SK-N-SH treated with all-trans-retinoic acid at 6 μM for 48 hours (cell line): ENCODE data around the gene MMP20.

Experiments used
- ATAC-seq: fragments of 200-7000 bp; cut with Tn5 transposase; 3 replicates; pipeline ENCODE4 v1.9.1; 2020; ENCODE audit warnings: mild to moderate bottlenecking, moderate library complexity
- ARNTL ChIP-seq: fragments of 450-650 bp; formaldehyde crosslinking; IDR thresholded peaks from 2 replicates; pipeline ENCODE4 v1.5.0; 2020; ENCODE audit warnings: low read depth, mild to moderate bottlenecking, moderate library complexity, borderline replicate concordance
- BACH2 ChIP-seq: fragments of 250-450 bp; sonication (Bioruptor Pico); IDR thresholded peaks from 2 replicates; pipeline ENCODE4 v1.9.0; 2021; ENCODE audit warnings: mild to moderate bottlenecking, borderline replicate concordance
- ESRRG ChIP-seq: fragments of 250-450 bp; sonication (Bioruptor Pico); IDR thresholded peaks from 2 replicates; pipeline ENCODE4 v1.6.1; 2021; ENCODE audit warnings: mild to moderate bottlenecking
- GLIS3 ChIP-seq: fragments of 250-450 bp; sonication (Bioruptor Pico); IDR thresholded peaks from 2 replicates; pipeline ENCODE4 v1.5.0; 2020; ENCODE audit warnings: mild to moderate bottlenecking, moderate library complexity
- ISL1 ChIP-seq: fragments of 250-450 bp; sonication (Bioruptor Pico); IDR thresholded peaks from 2 replicates; pipeline ENCODE4 v2.1.2; 2022; ENCODE audit warnings: mild to moderate bottlenecking, moderate library complexity
- OSR1 ChIP-seq: fragments of 250-450 bp; sonication (Bioruptor Pico); IDR thresholded peaks from 2 replicates; pipeline ENCODE4 v1.8.0; 2022; ENCODE audit warnings: moderate library complexity, mild to moderate bottlenecking, inconsistent platforms
- RARB ChIP-seq: fragments of 250-450 bp; sonication (Bioruptor Pico); IDR thresholded peaks from 2 replicates; pipeline ENCODE4 v1.8.0; 2021; ENCODE audit warnings: mild to moderate bottlenecking, moderate library complexity
- SNAI2 ChIP-seq: fragments of 250-450 bp; sonication (Bioruptor Pico); IDR thresholded peaks from 2 replicates; pipeline ENCODE4 v1.5.0; 2020; ENCODE audit warnings: mild to moderate bottlenecking, moderate library complexity
- TCF4 ChIP-seq: fragments of 250-450 bp; sonication (Bioruptor Pico); IDR thresholded peaks from 2 replicates; pipeline ENCODE4 v1.8.0; 2021; ENCODE audit warnings: mild to moderate bottlenecking, moderate library complexity, borderline replicate concordance
- TOX ChIP-seq: fragments of 250-450 bp; sonication (Bioruptor Pico); IDR thresholded peaks from 2 replicates; pipeline ENCODE4 v1.8.0; 2021; ENCODE audit warnings: mild to moderate bottlenecking, moderate library complexity, borderline replicate concordance
- ZC3H10 ChIP-seq: fragments of 250-450 bp; sonication (Bioruptor Pico); IDR thresholded peaks from 2 replicates; pipeline ENCODE4 v1.5.1; 2021; ENCODE audit warnings: mild to moderate bottlenecking, moderate library complexity
- ZFP3 ChIP-seq: fragments of 250-450 bp; sonication (Bioruptor Pico); IDR thresholded peaks from 2 replicates; pipeline ENCODE4 v1.5.0; 2020; ENCODE audit warnings: mild to moderate bottlenecking, moderate library complexity
- ZFP30 ChIP-seq: fragments of 450-650 bp; formaldehyde crosslinking; IDR thresholded peaks from 2 replicates; pipeline ENCODE4 v1.5.0; 2022; ENCODE audit warnings: mild to moderate bottlenecking, moderate library complexity
- ZNF565 ChIP-seq: fragments of 450-650 bp; formaldehyde crosslinking; conservative IDR thresholded peaks from 2 replicates; pipeline ENCODE4 v1.5.0; 2020; ENCODE audit warnings: low read depth, mild to moderate bottlenecking, moderate library complexity
- ZNF70 ChIP-seq: fragments of 450-650 bp; formaldehyde crosslinking; IDR thresholded peaks from 2 replicates; pipeline ENCODE4 v1.5.0; 2020; ENCODE audit warnings: mild to moderate bottlenecking, moderate library complexity
- ZNF8 ChIP-seq: fragments of 450-650 bp; formaldehyde crosslinking; IDR thresholded peaks from 2 replicates; pipeline ENCODE4 v1.5.0; 2020; ENCODE audit warnings: mild to moderate bottlenecking, moderate library complexity
- TF ChIP-seq, protein P1 (sequence below): fragments of 250-450 bp; sonication (Bioruptor Pico); IDR thresholded peaks from 2 replicates; pipeline ENCODE4 v1.8.0; 2021; ENCODE audit warnings: low read depth, mild to moderate bottlenecking, moderate library complexity, borderline replicate concordance
- TF ChIP-seq, protein P2 (sequence below): fragments of 250-450 bp; sonication (Bioruptor Pico); IDR thresholded peaks from 2 replicates; pipeline ENCODE4 v1.5.1; 2021; ENCODE audit warnings: mild to moderate bottlenecking, moderate library complexity
- TF ChIP-seq, protein P3 (sequence below): fragments of 250-450 bp; sonication (Bioruptor Pico); IDR thresholded peaks from 2 replicates; pipeline ENCODE4 v1.5.0; 2020; ENCODE audit warnings: mild to moderate bottlenecking, moderate library complexity
- TF ChIP-seq, protein P4 (sequence below): fragments of 250-450 bp; sonication (Bioruptor Pico); IDR thresholded peaks from 2 replicates; pipeline ENCODE4 v1.5.1; 2020; ENCODE audit warnings: low read depth, mild to moderate bottlenecking, moderate library complexity

Gene MMP20

DNA sequence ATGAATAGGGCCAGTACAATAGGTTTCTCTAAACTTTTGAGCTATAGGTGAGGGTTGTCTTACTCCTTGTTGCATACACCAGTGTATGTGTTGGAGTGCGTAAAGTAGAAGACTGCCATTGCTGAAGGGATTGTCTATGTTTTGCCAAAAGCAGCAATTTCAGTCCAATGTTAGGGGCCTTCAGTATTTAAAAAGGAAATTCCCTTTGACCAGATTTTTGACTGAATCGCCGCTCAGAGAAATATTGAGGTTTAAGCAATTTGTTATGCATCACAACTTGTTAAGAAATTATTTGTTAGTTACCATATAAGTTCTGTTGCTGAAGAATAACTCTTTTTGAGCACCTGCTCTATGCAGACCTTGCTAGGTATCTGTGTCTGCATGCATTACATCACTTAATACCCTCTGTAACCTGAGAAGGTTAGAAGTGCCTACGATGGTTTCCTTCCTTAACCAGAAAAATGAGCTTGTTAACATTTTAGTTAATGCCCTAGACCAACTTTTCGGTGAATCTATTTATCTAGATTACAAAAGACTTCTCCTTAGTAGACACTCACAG lies 33.9 kb downstream of the MMP20 start:
- no peak for ATAC-seq
- TF ChIP-seq, protein P1, sequence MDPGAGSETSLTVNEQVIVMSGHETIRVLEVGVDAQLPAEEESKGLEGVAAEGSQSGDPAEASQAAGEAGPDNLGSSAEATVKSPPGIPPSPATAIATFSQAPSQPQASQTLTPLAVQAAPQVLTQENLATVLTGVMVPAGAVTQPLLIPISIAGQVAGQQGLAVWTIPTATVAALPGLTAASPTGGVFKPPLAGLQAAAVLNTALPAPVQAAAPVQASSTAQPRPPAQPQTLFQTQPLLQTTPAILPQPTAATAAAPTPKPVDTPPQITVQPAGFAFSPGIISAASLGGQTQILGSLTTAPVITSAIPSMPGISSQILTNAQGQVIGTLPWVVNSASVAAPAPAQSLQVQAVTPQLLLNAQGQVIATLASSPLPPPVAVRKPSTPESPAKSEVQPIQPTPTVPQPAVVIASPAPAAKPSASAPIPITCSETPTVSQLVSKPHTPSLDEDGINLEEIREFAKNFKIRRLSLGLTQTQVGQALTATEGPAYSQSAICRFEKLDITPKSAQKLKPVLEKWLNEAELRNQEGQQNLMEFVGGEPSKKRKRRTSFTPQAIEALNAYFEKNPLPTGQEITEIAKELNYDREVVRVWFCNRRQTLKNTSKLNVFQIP (CRISPR knock-in tag) = no peak
- TF ChIP-seq SNAI2 (CRISPR knock-in tag) (no peak), ZC3H10 (CRISPR knock-in tag) (no peak), ISL1 (no peak), ESRRG (CRISPR knock-in tag) (no peak), ZFP3 (no peak), GLIS3 (CRISPR knock-in tag) (no peak), BACH2 (CRISPR knock-in tag) (no peak), TCF4 (CRISPR knock-in tag) (no peak), RARB (CRISPR knock-in tag) (no peak), ZFP30 (CRISPR knock-in tag) (no peak), OSR1 (no peak)
- TF ChIP-seq, protein P2, sequence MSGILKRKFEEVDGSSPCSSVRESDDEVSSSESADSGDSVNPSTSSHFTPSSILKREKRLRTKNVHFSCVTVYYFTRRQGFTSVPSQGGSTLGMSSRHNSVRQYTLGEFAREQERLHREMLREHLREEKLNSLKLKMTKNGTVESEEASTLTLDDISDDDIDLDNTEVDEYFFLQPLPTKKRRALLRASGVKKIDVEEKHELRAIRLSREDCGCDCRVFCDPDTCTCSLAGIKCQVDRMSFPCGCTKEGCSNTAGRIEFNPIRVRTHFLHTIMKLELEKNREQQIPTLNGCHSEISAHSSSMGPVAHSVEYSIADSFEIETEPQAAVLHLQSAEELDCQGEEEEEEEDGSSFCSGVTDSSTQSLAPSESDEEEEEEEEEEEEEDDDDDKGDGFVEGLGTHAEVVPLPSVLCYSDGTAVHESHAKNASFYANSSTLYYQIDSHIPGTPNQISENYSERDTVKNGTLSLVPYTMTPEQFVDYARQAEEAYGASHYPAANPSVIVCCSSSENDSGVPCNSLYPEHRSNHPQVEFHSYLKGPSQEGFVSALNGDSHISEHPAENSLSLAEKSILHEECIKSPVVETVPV (CRISPR knock-in tag) = no peak
- TF ChIP-seq, all 23 proteins: peak for 0

DNA sequence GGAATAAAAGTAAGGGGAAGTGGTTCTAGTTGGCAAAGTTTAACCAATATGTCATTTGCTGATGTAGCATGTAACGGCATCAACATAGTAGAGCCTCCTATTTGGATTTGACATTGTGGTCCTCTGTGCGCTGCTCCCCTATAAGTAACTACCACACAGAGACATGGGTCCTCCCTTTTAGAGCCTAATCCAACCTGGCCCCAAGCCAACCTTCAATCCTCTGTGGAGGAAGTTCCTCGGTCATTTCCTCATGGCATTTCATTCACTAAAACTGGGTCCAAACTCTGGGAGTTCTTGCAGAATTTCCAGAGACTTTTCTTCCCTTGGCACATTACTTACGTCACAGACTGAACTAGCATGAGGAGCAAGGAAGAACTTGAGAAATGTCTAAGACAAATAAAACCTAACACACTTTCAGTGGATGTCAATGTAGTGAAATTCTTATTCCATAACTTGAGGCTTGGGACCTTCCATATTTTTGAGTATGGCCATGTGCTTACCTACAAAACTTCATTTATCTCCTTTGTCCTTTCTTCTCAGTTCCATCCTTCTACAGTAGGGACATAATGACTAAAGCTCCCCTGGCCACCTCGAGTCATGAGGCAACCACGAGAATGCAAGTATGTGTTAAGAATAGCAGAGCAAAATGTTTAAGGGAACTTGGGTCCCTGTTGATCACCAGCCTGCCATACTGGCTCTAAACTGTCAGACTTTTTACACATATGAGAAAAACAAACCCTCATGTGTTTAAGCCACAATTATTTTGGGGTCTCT lies 34.7 kb downstream of the MMP20 start:
- ATAC-seq = no peak
- TF ChIP-seq ISL1 = no peak
- TF ChIP-seq OSR1 = no peak
- TF ChIP-seq TOX (CRISPR knock-in tag) = no peak
- no peak for TF ChIP-seq ARNTL (CRISPR knock-in tag)
- no peak for TF ChIP-seq BACH2 (CRISPR knock-in tag)
- TF ChIP-seq, protein P3, sequence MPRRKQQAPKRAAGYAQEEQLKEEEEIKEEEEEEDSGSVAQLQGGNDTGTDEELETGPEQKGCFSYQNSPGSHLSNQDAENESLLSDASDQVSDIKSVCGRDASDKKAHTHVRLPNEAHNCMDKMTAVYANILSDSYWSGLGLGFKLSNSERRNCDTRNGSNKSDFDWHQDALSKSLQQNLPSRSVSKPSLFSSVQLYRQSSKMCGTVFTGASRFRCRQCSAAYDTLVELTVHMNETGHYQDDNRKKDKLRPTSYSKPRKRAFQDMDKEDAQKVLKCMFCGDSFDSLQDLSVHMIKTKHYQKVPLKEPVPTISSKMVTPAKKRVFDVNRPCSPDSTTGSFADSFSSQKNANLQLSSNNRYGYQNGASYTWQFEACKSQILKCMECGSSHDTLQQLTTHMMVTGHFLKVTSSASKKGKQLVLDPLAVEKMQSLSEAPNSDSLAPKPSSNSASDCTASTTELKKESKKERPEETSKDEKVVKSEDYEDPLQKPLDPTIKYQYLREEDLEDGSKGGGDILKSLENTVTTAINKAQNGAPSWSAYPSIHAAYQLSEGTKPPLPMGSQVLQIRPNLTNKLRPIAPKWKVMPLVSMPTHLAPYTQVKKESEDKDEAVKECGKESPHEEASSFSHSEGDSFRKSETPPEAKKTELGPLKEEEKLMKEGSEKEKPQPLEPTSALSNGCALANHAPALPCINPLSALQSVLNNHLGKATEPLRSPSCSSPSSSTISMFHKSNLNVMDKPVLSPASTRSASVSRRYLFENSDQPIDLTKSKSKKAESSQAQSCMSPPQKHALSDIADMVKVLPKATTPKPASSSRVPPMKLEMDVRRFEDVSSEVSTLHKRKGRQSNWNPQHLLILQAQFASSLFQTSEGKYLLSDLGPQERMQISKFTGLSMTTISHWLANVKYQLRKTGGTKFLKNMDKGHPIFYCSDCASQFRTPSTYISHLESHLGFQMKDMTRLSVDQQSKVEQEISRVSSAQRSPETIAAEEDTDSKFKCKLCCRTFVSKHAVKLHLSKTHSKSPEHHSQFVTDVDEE (CRISPR knock-in tag) = no peak
- TF ChIP-seq ESRRG (CRISPR knock-in tag) = no peak
- no peak for TF ChIP-seq ZFP30 (CRISPR knock-in tag)
- no peak for TF ChIP-seq GLIS3 (CRISPR knock-in tag)
- TF ChIP-seq ZNF8 (CRISPR knock-in tag) = no peak
- no peak for TF ChIP-seq ZNF70 (CRISPR knock-in tag)
- TF ChIP-seq ZNF565 (CRISPR knock-in tag) = no peak
- TF ChIP-seq ZC3H10 (CRISPR knock-in tag) = no peak
- TF ChIP-seq, protein P4, sequence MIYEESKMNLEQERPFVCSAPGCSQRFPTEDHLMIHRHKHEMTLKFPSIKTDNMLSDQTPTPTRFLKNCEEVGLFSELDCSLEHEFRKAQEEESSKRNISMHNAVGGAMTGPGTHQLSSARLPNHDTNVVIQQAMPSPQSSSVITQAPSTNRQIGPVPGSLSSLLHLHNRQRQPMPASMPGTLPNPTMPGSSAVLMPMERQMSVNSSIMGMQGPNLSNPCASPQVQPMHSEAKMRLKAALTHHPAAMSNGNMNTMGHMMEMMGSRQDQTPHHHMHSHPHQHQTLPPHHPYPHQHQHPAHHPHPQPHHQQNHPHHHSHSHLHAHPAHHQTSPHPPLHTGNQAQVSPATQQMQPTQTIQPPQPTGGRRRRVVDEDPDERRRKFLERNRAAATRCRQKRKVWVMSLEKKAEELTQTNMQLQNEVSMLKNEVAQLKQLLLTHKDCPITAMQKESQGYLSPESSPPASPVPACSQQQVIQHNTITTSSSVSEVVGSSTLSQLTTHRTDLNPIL = no peak
- TF ChIP-seq, protein P1 (CRISPR knock-in tag) = no peak
- no peak for TF ChIP-seq TCF4 (CRISPR knock-in tag)

DNA sequence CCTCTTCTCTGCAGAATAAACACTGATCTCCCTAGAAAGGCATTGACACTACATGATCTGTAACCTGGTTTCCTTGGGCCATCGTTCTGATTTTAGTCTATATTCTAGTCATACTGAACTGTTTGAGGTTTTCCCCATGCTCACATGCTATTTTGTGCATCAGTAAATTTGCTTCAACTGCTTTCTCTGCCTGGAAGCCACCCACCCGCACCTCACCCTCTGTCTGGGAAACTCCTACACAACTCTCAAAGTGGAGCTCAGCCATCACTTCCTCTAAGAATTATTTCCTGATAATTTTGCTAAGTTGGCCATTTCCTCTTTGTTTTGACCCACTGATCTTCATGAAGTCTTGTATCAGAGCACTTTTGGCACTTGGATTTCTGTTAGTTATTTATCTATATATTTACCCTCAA lies 36.1 kb downstream of the MMP20 start:
- no peak for ATAC-seq
- TF ChIP-seq, protein P3 (CRISPR knock-in tag) = no peak
- TF ChIP-seq ZFP30 (CRISPR knock-in tag) = no peak
- no peak for TF ChIP-seq ZNF565 (CRISPR knock-in tag)
- no peak for TF ChIP-seq GLIS3 (CRISPR knock-in tag)
- no peak for TF ChIP-seq ISL1
- TF ChIP-seq RARB (CRISPR knock-in tag) = no peak
- TF ChIP-seq ZNF70 (CRISPR knock-in tag) = no peak
- TF ChIP-seq ARNTL (CRISPR knock-in tag) = no peak
- TF ChIP-seq, protein P2 (CRISPR knock-in tag) = no peak
- TF ChIP-seq TCF4 (CRISPR knock-in tag) = no peak
- TF ChIP-seq SNAI2 (CRISPR knock-in tag) = no peak
- TF ChIP-seq ZC3H10 (CRISPR knock-in tag) = no peak
